Fibroblast of skin of abdomen (primary cell): Measurements from ENCODE around the gene KISS1R.
A peak's percentile ranks its signal among the peaks of the same experiment; 100 is the strongest.
"Not testable (repeated sequence)": the region's sequence is repeated elsewhere in the genome, so short reads cannot be mapped to it uniquely, and the experiment has no call there.

ENCODE experiments used
- DNase-seq: peaks from one replicate; pipeline ENCODE4 v3.0.0-alpha.2; 2013

KISS1R gene

DNA sequence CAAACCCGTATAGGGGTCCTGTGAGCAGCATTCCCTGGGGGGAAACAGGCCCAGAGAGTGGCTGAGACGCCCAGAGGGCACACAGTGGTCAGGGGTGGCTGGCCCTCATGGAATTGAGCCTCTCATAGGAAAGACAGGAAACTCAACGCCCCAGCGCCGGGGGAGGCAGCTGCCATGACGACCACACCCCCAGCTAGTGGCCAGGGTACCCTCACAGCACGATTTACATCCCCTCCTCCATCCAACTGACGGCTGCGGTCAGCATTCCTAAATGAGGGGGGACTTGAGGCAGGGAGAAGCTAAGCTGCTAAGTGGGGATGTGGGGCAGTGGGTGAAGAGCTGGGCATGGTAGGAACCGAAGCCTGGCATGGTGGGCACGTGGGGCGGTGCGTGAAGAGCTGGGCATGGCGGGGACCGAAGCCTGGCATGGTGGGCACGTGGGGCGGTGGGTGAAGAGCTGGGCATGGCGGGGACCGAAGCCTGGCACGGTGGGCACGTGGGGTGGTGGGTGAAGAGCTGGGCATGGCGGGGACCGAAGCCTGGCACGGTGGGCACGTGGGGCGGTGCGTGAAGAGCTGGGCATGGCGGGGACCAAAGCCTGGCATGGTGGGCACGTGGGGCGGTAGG, 34.1 kb upstream of the KISS1R start:
- no peak for DNase-seq

DNA sequence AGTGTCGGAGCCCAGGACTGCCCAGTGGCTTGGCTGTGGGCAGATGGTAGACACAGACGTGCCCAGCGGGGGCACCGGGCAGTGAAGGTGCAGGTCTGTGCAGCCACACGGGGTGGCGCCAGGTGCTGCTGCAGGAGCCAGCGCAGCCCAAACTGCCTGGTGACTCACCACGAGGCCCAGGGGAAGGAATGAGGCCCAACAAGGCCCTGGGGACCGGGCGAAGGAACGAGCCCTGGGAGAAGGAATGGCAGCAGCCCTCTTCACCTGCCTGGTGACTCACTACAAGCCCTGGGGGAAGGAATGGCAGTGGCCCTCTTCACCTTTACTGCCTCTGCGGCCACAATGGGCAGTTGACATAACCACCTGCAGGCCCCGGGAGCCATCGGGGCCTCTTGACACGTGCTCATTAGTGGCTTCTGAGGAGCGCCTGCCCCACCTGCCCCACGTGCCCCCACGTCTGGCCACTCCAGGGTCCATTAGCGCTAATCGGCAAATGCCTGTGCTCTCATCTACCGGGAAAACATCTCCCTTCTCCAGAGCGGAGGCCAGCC, 33.4 kb upstream of the KISS1R start:
- DNase-seq, result no peak

DNA sequence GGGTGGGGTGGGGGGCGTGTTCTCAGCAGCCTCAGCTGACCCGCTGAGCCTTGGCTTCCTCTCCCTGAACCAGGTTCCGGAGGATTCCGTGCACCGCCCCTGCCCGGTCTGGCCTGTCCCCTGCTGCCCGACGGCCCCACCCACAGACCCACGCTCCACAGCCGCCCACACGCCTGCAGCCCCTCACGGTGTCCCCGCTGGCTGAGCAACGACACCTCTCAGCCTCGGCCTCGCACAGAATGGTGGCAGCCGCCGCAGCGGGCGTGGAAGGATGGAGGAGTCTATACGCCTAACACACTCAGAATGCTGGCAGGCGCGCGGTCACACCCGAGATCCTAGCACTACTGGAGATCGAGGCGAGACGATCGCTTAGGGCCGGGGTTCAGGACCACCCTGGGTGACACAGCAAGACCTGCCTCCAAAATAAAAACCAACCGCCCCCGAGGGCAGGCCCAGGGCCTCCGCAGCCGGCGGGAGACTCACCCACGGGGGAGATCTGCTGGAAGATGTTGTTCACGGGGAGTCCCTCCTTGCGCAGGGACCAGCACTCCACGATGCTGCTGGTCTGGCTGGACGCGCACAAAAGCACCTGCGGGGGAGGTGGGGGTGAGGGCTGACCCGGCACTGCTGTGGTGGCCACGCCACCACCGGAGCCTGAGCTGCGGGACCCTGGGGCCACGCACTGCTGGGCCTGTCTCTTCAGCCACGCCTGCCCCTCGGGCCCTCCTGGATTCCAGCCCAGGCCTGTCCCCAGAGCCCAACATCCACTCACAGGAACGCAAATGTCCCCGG, 32.5 kb upstream of the KISS1R start:
- no peak for DNase-seq

DNA sequence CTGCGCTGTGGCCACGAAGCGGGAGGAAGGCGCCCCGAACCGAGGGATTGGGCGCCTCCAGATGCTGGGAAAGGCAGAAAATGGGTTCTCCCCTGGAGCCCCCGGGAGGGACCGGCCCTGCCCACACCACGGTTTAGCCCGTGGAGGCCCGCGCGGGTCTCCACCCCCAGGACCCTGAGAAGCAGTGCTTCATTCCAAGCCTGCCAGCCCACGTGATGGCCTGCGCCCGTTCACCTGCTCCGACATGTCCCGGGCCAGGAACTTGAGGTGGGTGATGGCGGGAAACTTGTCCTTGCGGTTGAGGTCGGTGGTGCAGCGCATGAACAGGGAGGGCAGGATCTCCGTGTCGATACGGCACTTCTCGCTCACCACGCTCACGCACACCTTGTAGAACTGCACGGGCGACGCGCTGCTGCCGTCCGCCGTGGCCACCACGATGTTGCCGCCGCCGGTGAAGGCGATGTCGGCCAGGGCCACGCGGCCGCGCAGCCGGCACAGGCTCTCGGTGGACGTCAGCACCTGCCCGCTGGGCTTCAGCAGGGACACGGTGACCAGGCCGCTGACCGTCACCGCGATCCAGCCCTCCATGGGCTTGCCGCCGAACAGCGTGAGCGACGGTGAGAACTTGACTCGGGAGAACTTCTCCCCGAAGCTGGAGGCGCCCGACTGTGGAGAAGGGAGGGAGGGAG, 31.5 kb upstream of the KISS1R start:
- no peak for DNase-seq

DNA sequence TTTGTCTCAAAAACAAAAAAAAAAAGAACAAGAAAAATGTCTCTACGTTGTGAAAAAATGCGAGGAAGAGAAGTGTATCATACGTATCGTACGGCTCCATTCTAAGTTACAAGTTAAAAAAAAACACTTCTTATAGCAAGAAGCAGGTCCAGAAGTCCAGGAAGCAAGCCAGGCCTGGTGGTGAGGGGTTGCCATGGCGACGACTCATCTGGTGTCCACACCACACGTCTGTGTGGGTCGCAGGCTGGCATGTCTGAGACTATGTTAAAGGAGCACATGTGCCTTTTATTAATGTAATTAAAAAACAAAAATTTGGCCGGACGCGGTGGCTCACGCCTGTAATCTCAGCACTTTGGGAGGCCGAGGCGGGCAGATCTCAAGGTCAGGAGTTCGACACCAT, 30.1 kb upstream of the KISS1R start:
- DNase-seq, result peak; percentile 62

DNA sequence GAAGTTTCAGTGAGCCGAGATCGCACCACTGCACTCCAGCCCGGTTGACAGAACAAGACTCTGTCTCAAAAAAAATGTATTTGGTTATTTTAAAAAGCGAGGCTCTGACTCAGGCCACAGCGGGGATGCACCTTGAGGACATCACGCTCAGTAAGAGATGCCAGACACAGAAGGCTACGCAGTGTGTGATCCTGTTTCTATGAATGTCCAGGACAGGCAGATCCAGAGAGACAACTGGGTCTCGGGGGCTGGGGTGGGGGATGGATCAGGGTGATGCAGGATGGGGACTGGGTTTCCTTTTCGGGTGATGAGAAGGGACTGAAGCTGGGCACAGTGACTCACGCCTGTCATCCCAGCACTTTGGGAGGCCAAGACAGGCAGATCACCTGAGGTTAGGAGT, 29.5 kb upstream of the KISS1R start:
- no peak for DNase-seq

DNA sequence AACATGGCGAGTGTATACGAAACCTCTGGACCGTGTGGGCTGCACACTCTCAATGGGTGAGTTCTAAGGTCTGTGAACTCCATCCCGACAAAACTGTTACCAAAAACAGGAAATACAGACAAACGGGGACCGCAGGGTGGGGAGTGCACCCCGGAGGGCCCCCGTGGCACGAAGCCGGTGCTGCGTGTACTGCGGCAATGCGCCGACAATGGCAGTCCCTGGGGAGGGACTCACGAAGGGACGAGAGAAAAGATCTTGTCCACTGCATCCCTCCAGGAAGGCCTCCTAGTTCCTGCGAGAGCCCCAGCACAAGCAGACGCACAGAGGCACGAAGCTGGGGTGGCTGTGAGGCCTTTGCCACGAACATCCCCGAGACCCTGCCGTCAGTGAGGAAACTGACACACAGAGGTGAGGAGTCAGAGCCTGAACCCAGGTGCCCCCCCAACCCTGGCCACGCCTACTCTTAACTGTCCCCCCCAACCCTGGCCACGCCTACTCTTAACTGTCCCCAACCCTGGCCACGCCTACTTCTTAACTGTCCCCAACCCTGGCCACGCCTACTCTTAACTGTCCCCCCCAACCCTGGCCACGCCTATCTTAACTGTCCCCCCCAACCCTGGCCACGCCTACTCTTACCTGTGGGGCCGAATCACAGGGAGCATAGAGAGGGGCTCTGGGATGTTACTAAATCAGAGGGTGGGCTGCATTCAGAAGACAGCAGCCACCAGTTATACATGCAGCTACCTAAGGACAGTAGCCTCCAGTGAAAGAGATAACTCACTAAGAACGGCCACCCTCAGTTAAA, 28.4 kb upstream of the KISS1R start:
- no peak for DNase-seq

DNA sequence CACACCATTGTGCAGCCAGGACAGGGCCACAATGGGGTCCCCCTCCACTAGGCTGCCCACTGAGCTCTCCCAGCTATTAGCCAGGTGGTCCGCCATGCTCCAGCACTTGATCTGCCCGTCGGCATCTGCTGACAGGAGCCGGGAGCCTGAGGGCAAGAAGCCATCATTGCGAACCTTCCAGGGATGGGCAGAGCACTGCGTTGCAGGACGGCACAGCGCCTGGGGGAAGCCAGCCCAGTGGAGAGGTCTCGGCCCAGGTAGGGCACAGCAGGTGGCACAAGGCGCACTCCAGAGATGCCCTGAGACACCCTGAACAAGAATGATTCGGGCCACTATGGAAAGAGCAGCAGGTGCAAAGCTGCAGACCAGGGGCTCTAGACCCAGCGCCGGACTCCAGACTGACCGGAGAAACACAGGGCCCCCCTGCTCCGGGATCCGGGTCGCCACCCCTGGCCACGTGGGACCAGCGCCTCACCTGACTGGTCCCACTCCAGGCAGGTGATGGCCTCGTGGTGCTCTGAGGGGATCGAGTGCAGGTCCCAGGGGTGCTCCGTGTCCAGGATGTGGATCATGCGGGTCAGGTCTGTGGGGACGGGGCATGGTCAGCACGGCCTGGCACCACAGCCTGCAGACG, 27.4 kb upstream of the KISS1R start:
- DNase-seq, result no peak

DNA sequence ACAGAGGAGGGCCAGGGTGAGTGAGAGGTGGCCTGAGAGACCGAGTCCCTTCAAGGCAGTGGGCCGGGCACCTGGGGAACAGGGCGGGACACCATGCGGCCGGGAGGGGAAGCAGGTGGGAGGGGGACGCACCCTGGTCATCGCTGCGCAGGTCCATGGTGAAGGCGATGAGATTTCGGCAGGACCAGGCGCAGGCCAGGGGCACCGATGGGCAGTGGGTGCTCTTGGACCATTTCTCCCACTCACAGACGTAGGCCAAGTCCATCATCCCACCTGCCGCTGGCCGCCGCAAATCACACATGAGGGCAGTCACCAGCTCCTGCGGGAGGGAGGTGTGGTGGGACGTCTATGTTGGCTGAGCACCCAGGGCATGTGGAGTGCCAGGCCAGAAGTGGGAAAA, 26.3 kb upstream of the KISS1R start:
- DNase-seq, result no peak

DNA sequence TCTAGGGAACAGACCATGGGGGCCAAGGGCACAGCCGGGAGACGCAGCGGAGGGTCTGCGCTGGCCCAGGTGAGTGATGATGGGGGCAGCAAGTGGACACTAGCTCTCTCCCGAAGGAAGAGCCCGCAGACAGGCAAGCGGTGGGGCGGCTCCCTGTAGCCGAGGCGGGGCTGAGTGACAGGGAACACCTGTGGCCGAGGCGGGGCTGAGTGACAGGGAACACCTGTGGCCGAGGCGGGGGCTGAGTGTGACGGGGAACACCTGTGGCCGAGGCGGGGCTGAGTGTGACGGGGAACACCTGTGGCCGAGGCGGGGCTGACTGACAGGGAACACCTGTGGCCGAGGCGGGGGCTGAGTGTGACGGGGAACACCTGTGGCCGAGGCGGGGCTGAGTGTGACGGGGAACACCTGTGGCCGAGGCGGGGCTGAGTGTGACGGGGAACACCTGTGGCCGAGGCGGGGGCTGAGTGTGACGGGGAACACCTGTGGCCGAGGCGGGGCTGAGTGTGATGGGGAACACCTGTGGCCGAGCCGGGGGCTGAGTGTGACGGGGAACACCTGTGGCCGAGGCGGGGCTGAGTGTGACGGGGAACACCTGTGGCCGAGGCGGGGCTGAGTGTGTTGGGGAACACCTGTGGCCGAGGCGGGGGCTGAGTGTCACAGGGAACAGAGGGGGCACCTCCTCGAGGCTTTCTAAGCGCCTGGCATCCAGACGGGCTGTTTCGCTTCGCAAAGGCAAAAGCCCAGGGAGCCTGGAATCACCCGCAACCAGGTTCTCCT, 25.5 kb upstream of the KISS1R start:
- DNase-seq, result not testable (repeated sequence)

DNA sequence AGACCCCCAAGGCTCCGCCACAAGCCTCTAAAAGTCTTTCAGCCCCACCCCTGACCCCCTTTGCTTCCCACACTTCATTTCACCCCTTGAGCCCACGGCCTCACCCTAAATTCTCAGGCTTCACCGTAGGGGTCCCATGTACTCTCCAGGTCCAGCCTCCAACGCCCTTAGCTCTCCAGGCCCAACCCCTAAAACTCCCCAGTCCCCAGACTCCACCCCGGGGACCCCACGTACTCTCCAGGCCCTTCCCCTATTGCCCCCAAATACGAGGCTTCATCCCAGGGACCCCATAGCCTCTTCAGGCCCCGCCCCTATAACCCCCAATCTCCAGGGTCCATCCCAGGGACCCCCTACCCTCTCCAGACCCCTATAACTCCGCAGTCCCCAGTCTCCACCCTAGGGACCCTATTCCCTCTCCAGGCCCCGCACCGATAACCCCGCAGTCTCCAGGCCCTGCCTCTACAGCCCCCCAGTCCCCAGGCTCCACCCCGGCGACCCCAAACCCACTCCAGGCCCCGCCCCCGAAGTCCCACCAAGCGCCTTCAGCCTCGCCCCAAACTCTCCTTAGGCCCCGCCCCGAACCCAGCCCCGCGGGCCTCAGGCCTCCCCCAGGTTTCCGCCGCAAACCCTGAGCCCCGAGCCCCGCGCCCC, 24.8 kb upstream of the KISS1R start:
- DNase-seq, result no peak

DNA sequence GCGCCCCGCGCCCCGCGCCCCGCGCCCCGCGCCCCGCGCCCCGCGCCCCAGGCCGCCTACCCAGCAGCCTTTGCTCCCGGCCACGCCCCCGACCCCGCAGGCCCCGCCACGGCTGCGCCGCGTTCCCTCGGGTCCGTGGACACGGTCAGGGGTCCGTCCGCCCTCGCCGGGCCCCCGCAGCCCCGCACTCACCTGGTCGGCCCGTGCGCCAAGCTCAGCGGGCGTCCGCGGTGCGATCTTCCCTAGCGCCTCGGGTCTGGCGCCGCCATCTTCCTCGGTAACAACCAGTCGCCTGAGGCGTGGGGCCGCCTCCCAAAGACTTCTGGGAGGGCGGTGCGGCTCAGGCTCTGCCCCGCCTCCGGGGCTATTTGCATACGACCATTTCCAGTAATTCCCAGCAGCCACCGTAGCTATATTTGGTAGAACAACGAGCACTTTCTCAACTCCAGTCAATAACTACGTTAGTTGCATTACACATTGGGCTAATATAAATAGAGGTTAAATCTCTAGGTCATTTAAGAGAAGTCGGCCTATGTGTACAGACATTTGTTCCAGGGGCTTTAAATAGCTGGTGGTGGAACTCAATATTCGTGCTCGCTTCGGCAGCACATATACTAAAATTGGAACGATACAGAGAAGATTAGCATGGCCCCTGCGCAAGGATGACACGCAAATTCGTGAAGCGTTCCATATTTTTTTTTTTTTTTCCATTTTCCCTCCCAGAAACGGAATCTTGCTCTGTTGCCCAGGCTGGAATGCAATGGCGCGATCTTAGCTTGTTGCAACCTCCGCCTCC, 24.0 kb upstream of the KISS1R start, which contains the start of the genes MED16 and RNU6-9:
MED16 (minus strand) TSS at position 294 of the 796 bp plus-strand sequence. CDS start 2,056 bp downstream, outside the sequence.
RNU6-9 (plus strand) TSS at position 591 of the 796 bp plus-strand sequence.
- DNase-seq, result peak; percentile 92

DNA sequence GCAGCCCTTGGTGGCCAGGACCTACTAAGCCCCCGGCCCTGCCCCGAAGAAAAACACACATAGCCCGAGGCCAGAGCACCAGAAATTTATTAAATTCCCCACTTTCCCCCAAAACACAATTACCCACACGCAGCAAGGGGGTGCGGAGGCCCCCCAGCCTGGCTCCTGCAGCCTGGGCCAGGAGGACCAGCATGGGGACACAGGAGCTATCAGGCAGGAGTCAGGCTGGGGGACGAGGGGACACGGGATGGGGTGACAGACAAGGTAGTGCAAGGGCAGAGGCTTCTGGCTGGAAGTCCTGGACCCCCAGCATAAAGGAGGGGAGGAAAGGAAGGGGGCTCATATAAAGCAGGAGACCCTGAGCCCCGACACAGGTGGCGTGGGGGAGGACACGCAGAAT, 20.7 kb upstream of the KISS1R start:
- DNase-seq, result no peak

DNA sequence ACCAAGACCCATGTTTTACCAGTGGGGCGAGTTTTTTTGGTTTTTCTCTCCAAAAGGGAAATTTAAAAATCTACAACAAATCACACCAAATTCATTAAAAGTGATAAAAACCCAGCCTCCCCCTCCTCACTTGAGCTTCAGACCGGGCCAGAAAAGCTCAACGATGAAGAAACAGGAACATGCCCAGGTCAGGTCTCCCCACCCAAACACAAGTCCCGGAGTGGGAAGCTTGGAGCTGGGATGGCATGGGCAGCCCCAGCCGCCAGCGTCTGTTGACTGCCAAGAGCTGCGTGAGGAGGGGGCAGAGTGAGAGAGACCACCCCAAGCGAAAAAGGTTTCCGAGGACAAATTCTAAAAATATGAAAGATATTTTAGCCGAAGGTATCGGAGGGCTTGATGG, 20.1 kb upstream of the KISS1R start:
- no peak for DNase-seq

DNA sequence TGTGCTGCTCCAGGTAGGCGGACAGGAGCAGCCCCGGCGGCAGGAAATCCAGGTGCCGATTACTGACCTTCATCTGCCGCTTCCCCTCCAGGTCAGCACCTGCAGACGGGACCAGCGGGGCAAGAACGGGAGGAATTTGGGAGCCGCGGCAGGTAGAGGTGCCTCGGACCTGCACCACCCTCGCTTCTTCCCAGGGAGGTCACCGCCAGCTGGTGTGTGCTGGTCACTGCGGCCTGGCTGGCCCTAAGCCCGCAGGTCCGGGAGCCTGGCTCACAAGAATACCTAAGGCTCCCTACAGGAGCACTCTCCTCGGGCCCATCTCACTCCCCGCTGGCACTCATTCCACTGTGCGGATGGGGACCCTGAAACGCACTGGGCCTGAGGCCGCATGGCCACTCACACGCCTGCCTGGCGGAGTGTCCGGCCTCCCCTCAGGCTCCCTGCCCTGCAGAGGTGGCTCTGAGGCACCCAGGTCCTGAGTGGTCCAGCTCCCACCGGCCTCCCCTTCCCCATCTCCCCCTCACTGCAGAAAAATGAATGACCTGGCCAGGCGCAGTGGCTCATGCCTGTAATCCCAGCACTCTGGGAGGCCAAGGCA, 19.6 kb upstream of the KISS1R start:
- DNase-seq, result no peak

DNA sequence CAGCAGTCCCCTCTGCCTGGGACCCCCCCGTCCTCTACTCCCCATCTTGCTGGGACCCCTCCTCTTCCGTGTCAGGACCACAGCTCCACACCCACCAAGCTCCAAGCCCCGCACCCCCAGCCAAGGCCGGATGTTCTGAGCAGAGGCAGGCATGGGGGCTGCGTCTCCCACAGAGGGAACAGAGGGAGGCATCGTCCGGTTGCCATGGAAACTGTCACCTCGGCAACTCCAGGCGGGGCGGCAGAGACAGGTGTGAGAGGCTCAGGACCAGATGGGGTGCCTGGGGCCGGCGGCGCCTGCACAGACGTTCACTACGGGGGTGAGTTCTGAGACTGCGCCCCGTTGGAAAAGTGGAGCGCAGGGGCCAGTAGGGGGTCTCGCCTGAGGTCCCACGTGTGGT, 18.5 kb upstream of the KISS1R start:
- DNase-seq, result no peak

DNA sequence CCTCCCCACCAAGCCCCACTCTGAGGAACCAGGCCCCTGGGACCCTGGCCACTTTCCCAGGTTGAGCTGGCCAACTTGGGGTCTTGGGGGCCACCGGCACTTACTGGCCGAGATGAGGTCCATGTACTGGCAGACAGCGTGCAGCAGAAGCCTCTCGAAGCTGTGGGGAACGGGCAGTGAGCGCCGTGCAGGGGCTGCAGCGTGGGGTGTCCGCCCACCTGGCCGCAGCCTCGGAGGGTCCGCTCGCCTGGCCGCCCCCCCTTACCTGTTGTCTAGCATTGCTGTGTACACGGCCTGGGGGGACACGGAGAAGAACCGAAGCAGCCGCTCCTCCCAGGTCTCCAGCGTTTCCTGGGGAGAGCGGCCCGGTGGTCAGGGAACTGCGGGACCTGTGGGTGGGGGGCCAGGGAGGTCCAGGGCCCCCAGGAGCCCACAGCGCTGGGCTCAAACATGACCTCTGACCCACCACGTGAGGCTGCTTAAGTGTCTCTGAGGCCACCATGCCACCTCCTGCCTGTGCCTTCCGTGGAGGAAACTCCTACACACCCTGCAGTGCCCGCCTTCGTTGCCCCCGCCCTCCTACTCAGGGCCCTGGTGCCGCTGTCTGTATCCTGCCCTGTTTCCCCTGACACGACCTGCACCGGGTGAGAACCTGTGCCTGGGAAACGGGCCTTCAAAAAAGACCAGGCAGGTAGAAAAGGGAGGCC, 17.6 kb upstream of the KISS1R start:
- no peak for DNase-seq

DNA sequence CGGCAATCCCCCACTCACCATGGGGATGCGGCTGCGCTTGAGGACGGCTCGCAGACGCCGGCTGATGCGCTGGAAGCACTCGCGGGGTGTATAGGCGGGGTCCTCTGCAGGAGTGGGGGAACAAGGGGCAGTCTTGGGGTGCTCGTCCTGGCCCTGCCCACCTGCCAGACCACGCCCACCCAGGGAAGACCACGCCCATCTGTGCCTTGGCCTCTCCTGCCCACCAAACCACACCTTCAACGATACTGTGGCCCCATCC, 17.2 kb upstream of the KISS1R start:
- DNase-seq, result no peak
